GM18909 (cell line): ENCODE measurements around the gene CDH10.

Source experiments
- ATAC-seq: cut with Tn5 transposase; IDR thresholded peaks from one replicate; pipeline ENCODE4 v1.9.1; 2021; ENCODE audit warnings: mild to moderate bottlenecking; ENCODE audit not compliant: unreplicated experiment, poor library complexity

CDH10 gene

GRCh38 chr5:24492229-24492628 is 152.5 kb downstream of the CDH10 start:
- no peak for ATAC-seq

GRCh38 chr5:24491490-24491889 is 153.3 kb downstream of the CDH10 start:
- ATAC-seq = no peak

- no peak for ATAC-seq
Observed at GRCh38 chr5:24487368-24488229, 157.2 kb downstream of the CDH10 start.

GRCh38 chr5:24480952-24481351 is 163.8 kb downstream of the CDH10 start:
- ATAC-seq = no peak

GRCh38 chr5:24477958-24478357 is 166.8 kb downstream of the CDH10 start:
- no peak for ATAC-seq

- no peak for ATAC-seq
Observed at GRCh38 chr5:24475101-24475500, 169.7 kb downstream of the CDH10 start.

- ATAC-seq = no peak
Observed at GRCh38 chr5:24474685-24475084, 170.1 kb downstream of the CDH10 start.

- ATAC-seq = no peak
Observed at GRCh38 chr5:24472518-24472917, 172.3 kb downstream of the CDH10 start.

GRCh38 chr5:24444414-24444813 is 200.4 kb downstream of the CDH10 start:
- ATAC-seq = no peak

- no peak for ATAC-seq
Observed at GRCh38 chr5:24439465-24439864, 205.3 kb downstream of the CDH10 start.
